Measurements from ENCODE around the gene ACTRT2. TPM values are rescaled to one million over a fixed set of nuclear protein-coding genes. Genes with fewer than 3 reads are reported as not detected.

ACTRT2 gene
- total RNA-seq, 2 experiments from 2014 or later = not detected

GRCh38 chr1:3067671-3068563 lies 46.6 kb downstream of the ACTRT2 start:
- POLR2A ChIA-PET = no interaction called here
- no peaks in the 10 kb centered on the region for H3K9me3 Mint-ChIP-seq (ENCODE audit: low read depth)

GRCh38 chr1:3068564-3069431 lies 47.5 kb downstream of the ACTRT2 start, which contains the start of gene PRDM16:
PRDM16 (plus strand) TSS chr1:3069203; CDS start chr1:3069260, 57 bp downstream.
- ChIA-PET POLR2A (no interaction called here), CTCF (no interaction called here)
- intact Hi-C loops (cut with DNase I, micrococcal nuclease) = no loop called here
- Mint-ChIP-seq H3K27ac (no peak within 1 kb of the TSS), H3K4me3 (peak within 1 kb of the TSS; percentile 70), H3K27me3 (peaks cover 16% of the 10 kb centered on the region), H3K36me3 (ENCODE audit: low read depth) (no peaks in the 10 kb centered on the region), H3K9me3 (ENCODE audit: low read depth) (no peaks in the 10 kb centered on the region), H3K4me1 (peaks cover 2% of the 10 kb centered on the region)
- peak; percentile 55 for DNase-seq
- peak; percentile 34 for ATAC-seq

More at GRCh38 chr1:3067671-3068563, 46.6 kb downstream of the ACTRT2 start:
- H3K4me3 Mint-ChIP-seq = no peak overlapping the region
- intact Hi-C loops (cut with DNase I, micrococcal nuclease) = no loop called here
- DNase-seq (no peak), ATAC-seq (no peak)
- no peaks in the 10 kb centered on the region for H3K36me3 Mint-ChIP-seq (ENCODE audit: low read depth)
- no peak overlapping the region for H3K27ac Mint-ChIP-seq
- peaks cover 16% of the 10 kb centered on the region for H3K27me3 Mint-ChIP-seq
- CTCF ChIA-PET = no interaction called here
- peaks cover 2% of the 10 kb centered on the region for H3K4me1 Mint-ChIP-seq

- Mint-ChIP-seq H3K4me1 (peaks cover 2% of the 10 kb centered on the region), H3K4me3 (no peak overlapping the region), H3K36me3 (ENCODE audit: low read depth) (no peaks in the 10 kb centered on the region), H3K27me3 (peaks cover 20% of the 10 kb centered on the region), H3K9me3 (ENCODE audit: low read depth) (no peaks in the 10 kb centered on the region), H3K27ac (no peak overlapping the region)
- DNase-seq (peak; percentile 30), ATAC-seq (peak; percentile 36)
- intact Hi-C loops (cut with DNase I, micrococcal nuclease) = no loop called here
- POLR2A ChIA-PET = no interaction called here
- CTCF ChIA-PET = interaction anchor here (1.0 kb wide), 1 partner anchor 20 kb away, joined by 3 read pairs; no protein-coding TSS in a partner anchor
Measured at GRCh38 chr1:3069491-3070308, 48.4 kb downstream of the ACTRT2 start.

GRCh38 chr1:3070309-3070643 lies 49.0 kb downstream of the ACTRT2 start:
- DNase-seq (no peak), ATAC-seq (no peak)
- Mint-ChIP-seq H3K27ac (no peak overlapping the region), H3K27me3 (peaks cover 20% of the 10 kb centered on the region), H3K9me3 (ENCODE audit: low read depth) (no peaks in the 10 kb centered on the region), H3K4me3 (no peak overlapping the region), H3K4me1 (peaks cover 2% of the 10 kb centered on the region), H3K36me3 (ENCODE audit: low read depth) (no peaks in the 10 kb centered on the region)
- intact Hi-C loops (cut with DNase I, micrococcal nuclease) = no loop called here
- CTCF ChIA-PET = interaction anchor here (1.0 kb wide), 1 partner anchor 20 kb away, joined by 3 read pairs; no protein-coding TSS in a partner anchor
- POLR2A ChIA-PET = no interaction called here

- Mint-ChIP-seq H3K4me3 (no peak overlapping the region), H3K36me3 (ENCODE audit: low read depth) (no peaks in the 10 kb centered on the region), H3K27me3 (peaks cover 20% of the 10 kb centered on the region), H3K4me1 (peaks cover 2% of the 10 kb centered on the region), H3K9me3 (ENCODE audit: low read depth) (no peaks in the 10 kb centered on the region), H3K27ac (no peak overlapping the region)
- intact Hi-C loops (cut with DNase I, micrococcal nuclease) = no loop called here
- no peak for DNase-seq
- ChIA-PET CTCF (interaction anchor here (0.6 to 1.0 kb wide), 2 partner anchors 19 to 951 kb away, joined by 3 to 4 read pairs; no protein-coding TSS in a partner anchor), POLR2A (no interaction called here)
- no peak for ATAC-seq
Measured at GRCh38 chr1:3070644-3071564, 49.6 kb downstream of the ACTRT2 start.

GRCh38 chr1:3071565-3072390 lies 50.5 kb downstream of the ACTRT2 start:
- DNase-seq (no peak), ATAC-seq (no peak)
- peaks cover 2% of the 10 kb centered on the region for H3K4me1 Mint-ChIP-seq
- CTCF ChIA-PET = no interaction called here
- POLR2A ChIA-PET = no interaction called here
- H3K36me3 Mint-ChIP-seq (ENCODE audit: low read depth) = no peaks in the 10 kb centered on the region
- intact Hi-C loops (cut with DNase I, micrococcal nuclease) = no loop called here
- peaks cover 21% of the 10 kb centered on the region for H3K27me3 Mint-ChIP-seq
- no peak overlapping the region for H3K27ac Mint-ChIP-seq
- H3K9me3 Mint-ChIP-seq (ENCODE audit: low read depth) = no peaks in the 10 kb centered on the region
- no peak overlapping the region for H3K4me3 Mint-ChIP-seq

Other genes starting within 250 kb of the ACTRT2 start
- gene TTC34, start 219.8 kb upstream of the ACTRT2 start, total RNA-seq = 1 to 10 TPM; 1.3 TPM
- gene PRDM16, start 47.7 kb downstream of the ACTRT2 start, total RNA-seq = under 1 TPM in 1 of 2 experiments, not detected in 1; 0.32 TPM